MCF 10A (cell line): ENCODE data around the gene GNG5. TPM values are rescaled to one million over a fixed set of nuclear protein-coding genes. Genes with fewer than 3 reads are reported as not detected.
A peak's percentile ranks its signal among the peaks of the same experiment; 100 is the strongest.

ENCODE experiments used
- BruUV-seq: library from RNA; stranded (reverse); fragments of 400-500 nt; replicated peaks from 2 replicates; lab custom pipeline; 2021; lab: Mats Ljungman, UMichigan
- CTCF ChIA-PET: fragments of 300-600 bp; sonication (Branson Sonifier 250); formaldehyde crosslinking; extraction: SDS; loops from one replicate; lab custom pipeline; 2021; ENCODE audit warnings: antibody characterized with exemption, inconsistent platforms; lab: Yijun Ruan, JAX
- POLR2A ChIA-PET: fragments of 300-600, 350-650 bp; sonication (Branson Sonifier 250); formaldehyde crosslinking; extraction: SDS; loops from one replicate; lab custom pipeline; 2020; ENCODE audit warnings: antibody characterized with exemption, inconsistent platforms; lab: Yijun Ruan, JAX
- DNase-seq: peaks from one replicate; pipeline ENCODE4 v3.0.0-alpha.2; 2018; ENCODE audit not compliant: unreplicated experiment
- H3K27ac Mint-ChIP-seq: one replicate; pipeline ENCODE4 v1.8.0; 2022; ENCODE audit warnings: mild to moderate bottlenecking, low read depth, mixed read lengths; ENCODE audit not compliant: unreplicated experiment
- H3K27me3 Mint-ChIP-seq: one replicate; pipeline ENCODE4 v1.8.0; 2022; ENCODE audit warnings: mixed read lengths; ENCODE audit not compliant: insufficient read depth, unreplicated experiment
- H3K36me3 Mint-ChIP-seq: one replicate; pipeline ENCODE4 v1.8.0; 2022; ENCODE audit warnings: mild to moderate bottlenecking, moderate library complexity, mixed read lengths; ENCODE audit not compliant: insufficient read depth, unreplicated experiment
- H3K4me1 Mint-ChIP-seq: one replicate; pipeline ENCODE4 v1.8.0; 2022; ENCODE audit warnings: mixed read lengths; ENCODE audit not compliant: insufficient read depth, unreplicated experiment
- H3K4me3 Mint-ChIP-seq: one replicate; pipeline ENCODE4 v1.8.0; 2022; ENCODE audit warnings: mild to moderate bottlenecking, moderate library complexity, mixed read lengths; ENCODE audit not compliant: unreplicated experiment
- H3K9me3 Mint-ChIP-seq: one replicate; pipeline ENCODE4 v1.8.0; 2022; ENCODE audit warnings: mixed read lengths; ENCODE audit not compliant: unreplicated experiment
- CTCF ChIP-seq: fragments of 200-600 bp; IDR thresholded peaks from one replicate; pipeline ENCODE4 v1.8.0; 2022; ENCODE audit warnings: antibody characterized with exemption, mild to moderate bottlenecking; ENCODE audit not compliant: unreplicated experiment
- intact Hi-C: fragments of 100-400 bp; cut with micrococcal nuclease; formaldehyde crosslinking; loops from 2 replicates; pipeline ENCODE4 v1.14.1; 2022
- total RNA-seq: library from RNA; stranded (reverse); gene quantifications from 2 replicates; pipeline ENCODE4 v1.2.3, GENCODE V29; 2022

GNG5 gene
- total RNA-seq, 1 experiment from 2014 or later = 121 TPM

GRCh38 chr1:84478876-84479868 lies 27.2 kb downstream of the GNG5 start, which contains the start of gene RPF1:
RPF1 (plus strand) TSS chr1:84479266; CDS start chr1:84479282, 16 bp downstream.
- Mint-ChIP-seq H3K4me3 (peak within 1 kb of the TSS; percentile 88), H3K9me3 (peaks cover 8% of the 10 kb centered on the region), H3K27ac (peak within 1 kb of the TSS; percentile 95), H3K4me1 (peaks cover 21% of the 10 kb centered on the region), H3K27me3 (no peaks in the 10 kb centered on the region), H3K36me3 (peaks cover 28% of the 10 kb centered on the region)
- TSS peak; percentile 86 for BruUV-seq
- intact Hi-C loops = loop anchor here (1.0 kb wide), 1 partner anchor 95 kb away; the partner anchor contains the start of gene CTBS
- peak; percentile 83 for DNase-seq
- ChIA-PET POLR2A (interaction anchor here (0.6 to 4.8 kb wide), 31 partner anchors 8 to 434 kb away, joined by 3 to 90 read pairs (median 4); partner anchors contain the start of genes CTBS, GNG5, PRKACB and SPATA1), CTCF (interaction anchor here (0.6 to 2.0 kb wide), 16 partner anchors 13 to 338 kb away, joined by 3 to 9 read pairs (median 4); partner anchors contain the start of gene CTBS)
- TF ChIP-seq CTCF = no peak

DNA sequence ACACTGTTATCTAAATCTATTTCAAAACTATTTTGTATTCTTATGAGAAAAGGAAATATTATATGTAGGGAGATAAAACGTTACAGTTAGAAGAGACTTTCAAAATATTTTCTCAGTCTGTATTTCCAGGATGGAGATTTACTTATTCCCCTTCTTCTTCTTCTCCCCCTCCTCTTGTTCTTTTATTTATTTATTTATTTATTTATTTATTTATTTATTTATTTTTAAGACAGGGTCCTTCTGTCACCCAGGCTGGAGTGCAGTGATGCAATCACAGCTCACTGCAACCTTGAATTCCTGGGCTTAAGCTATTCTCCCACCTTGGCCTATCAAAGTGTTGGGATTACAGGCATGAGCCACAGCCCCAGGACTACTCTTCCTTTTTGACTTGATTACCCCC lies 30.2 kb downstream of the GNG5 start:
- ChIA-PET CTCF (interaction anchor here (0.7 kb wide), 1 partner anchor 276 kb away, joined by 3 read pairs; no protein-coding TSS in a partner anchor), POLR2A (no interaction called here)
- no peak for TF ChIP-seq CTCF
- no peak for DNase-seq
- H3K27ac Mint-ChIP-seq = no peak overlapping the region
- no peak overlapping the region for H3K4me3 Mint-ChIP-seq
- intact Hi-C loops = no loop called here
- H3K4me1 Mint-ChIP-seq = peaks cover 3% of the 10 kb centered on the region
- peaks cover 10% of the 10 kb centered on the region for H3K27me3 Mint-ChIP-seq
- H3K36me3 Mint-ChIP-seq = peaks cover 2% of the 10 kb centered on the region
- BruUV-seq = no TSS peak
- H3K9me3 Mint-ChIP-seq = peaks cover 8% of the 10 kb centered on the region

- no peak for TF ChIP-seq CTCF
- ChIA-PET POLR2A (no interaction called here), CTCF (interaction anchor here (1.0 to 1.4 kb wide), 2 partner anchors 153 to 560 kb away, joined by 3 read pairs; no protein-coding TSS in a partner anchor)
- Mint-ChIP-seq H3K36me3 (no peaks in the 10 kb centered on the region), H3K9me3 (no peaks in the 10 kb centered on the region), H3K4me1 (no peaks in the 10 kb centered on the region), H3K4me3 (no peak overlapping the region), H3K27me3 (no peaks in the 10 kb centered on the region), H3K27ac (no peak overlapping the region)
- DNase-seq = no peak
- intact Hi-C loops = no loop called here
- BruUV-seq = no TSS peak
Measured at GRCh38 chr1:84467298-84467697, 39.1 kb downstream of the GNG5 start.

GRCh38 chr1:84462118-84462517 lies 44.3 kb downstream of the GNG5 start:
- intact Hi-C loops = no loop called here
- peaks cover 15% of the 10 kb centered on the region for H3K27me3 Mint-ChIP-seq
- H3K4me3 Mint-ChIP-seq = no peak overlapping the region
- no peak for DNase-seq
- BruUV-seq = no TSS peak
- no peaks in the 10 kb centered on the region for H3K36me3 Mint-ChIP-seq
- POLR2A ChIA-PET = interaction anchor here (1.1 kb wide), 1 partner anchor 42 kb away, joined by 3 read pairs; no protein-coding TSS in a partner anchor
- H3K4me1 Mint-ChIP-seq = no peaks in the 10 kb centered on the region
- H3K27ac Mint-ChIP-seq = no peak overlapping the region
- no peak for TF ChIP-seq CTCF
- CTCF ChIA-PET = interaction anchor here (0.6 to 1.0 kb wide), 2 partner anchors 195 to 292 kb away, joined by 3 to 4 read pairs; no protein-coding TSS in a partner anchor
- H3K9me3 Mint-ChIP-seq = no peaks in the 10 kb centered on the region
